HG03575 (cell line): ENCODE measurements around the gene BAHCC1.

ENCODE experiments used
- ATAC-seq: cut with Tn5 transposase; IDR thresholded peaks from one replicate; pipeline ENCODE4 v1.9.1; 2021; ENCODE audit not compliant: unreplicated experiment, insufficient number of reproducible peaks, low FRiP score; ENCODE audit errors: extremely low read depth

BAHCC1 gene

DNA sequence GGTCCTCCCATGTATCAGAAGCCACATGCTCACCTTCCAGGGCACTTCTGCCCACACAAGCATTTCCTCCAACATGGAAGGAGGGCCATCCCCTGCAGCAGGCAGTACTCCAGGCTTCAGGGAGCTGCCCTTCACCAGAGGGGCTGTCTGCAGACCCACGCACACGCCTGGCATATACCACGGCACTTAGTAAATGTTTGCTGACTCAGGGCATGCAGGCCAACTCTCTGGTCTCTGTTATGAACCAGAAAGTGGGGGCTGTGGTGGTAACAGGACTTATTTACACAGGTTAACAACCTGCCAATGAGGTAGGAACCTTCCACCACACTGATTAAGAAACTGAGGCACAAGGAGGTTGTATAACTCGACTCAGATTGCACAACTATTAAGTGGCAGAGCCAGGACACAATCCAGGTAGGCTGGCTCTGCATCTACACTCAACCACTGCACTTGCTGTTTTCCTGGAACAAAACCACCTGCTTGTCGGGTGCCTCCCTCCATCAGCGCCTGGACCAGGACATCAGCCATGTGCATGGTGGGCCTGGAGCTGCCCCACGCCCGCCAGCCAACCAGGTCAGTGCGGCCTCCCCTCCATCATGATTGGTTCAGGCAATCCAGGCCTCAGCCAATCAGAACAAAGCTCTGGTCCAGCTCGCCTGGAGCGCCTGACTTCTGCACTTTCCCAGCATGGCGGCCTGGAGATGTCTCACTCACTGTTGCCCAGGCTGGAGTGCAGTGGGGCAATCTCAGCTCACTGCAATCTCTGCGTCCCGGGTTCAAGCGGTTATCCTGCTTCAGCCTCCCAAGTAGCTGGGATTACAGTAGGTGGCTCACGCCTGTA is 98.2 kb downstream of the BAHCC1 start:
- no peak for ATAC-seq

DNA sequence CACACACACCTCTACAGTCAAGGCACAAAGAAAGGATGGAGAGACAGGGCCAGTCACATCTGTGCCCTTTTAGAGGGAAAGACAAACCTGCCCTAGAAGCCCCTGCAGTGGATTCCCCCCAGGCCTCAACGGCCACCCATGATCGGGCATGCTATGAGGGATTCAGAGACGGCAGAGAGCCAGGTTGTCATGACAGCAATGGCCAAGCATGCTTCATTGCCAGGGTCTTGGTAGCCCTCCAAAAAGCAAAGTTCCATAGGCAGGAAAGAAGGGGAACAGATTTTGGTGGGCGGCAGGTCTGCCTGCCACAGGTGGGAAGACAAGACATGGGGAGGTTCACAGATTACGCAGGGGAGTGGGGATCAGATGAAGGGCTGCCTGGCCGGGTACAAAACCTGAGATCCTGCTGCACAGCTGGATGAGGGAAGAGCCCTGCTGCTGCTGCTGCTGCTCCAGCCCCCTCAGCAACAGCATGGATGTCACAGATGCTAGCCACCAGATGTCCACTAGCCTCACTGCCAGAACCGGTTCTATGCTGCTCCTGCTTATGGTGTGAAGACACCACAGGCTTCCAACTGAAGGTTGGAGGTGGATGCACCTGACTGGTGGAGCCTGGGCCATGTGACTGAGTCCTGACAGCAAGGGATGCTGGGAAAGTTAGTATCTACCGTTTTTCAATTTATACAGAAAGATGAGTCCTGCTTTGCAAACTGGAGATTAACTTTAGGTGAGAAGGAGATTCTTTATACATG is 99.5 kb downstream of the BAHCC1 start:
- ATAC-seq, result no peak

DNA sequence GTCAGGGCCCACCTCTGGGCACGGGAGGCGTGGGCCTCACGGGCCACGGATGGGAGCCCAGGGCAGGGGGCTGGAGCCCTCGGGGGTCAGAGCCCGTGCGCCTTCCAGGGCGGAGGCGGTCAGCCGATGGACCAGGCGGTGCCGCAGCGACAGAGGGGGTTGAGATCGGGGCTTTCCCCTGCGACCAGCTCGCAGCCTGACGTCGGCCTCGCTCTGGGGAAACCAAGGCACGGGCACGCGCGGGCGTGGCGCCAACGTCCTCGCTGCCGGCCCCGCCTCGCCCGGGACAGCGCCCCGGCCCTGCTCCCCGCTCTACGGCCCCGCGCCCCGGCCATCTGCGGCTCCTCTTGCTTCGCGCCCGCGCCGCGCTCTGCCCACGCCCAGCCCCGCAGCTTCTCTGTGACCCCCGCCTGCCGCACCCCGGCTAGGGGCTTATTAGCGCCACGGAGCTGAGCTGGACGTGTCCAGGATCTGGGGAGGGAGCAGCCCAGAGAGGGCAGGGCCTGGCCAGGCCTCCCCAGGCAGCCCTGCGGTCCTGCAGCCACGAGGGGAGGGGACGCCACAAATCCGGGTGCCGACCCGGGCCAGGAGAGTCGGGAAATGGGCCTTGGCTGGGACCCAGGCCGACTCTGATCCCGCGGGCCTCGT is 103.8 kb downstream of the BAHCC1 start:
- ATAC-seq, result no peak

DNA sequence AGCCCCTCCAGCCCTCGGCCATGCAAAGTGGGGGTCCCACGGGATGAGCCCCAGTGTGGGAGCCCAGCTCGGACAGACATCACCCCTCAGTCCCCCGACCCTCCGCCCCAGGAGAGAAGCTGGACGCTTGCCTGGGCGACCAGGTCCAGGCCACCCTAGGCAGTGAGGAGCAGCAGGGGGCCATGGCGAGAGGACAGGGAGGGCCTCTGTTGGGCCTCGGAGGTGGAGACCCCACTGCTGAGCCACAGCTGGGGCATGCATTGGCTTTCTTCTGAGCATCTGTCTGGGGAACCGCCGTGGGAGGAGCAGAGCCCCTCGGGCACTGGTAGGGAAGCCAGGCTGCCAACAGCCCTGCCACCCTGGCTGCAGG is 104.3 kb downstream of the BAHCC1 start:
- ATAC-seq, result no peak

DNA sequence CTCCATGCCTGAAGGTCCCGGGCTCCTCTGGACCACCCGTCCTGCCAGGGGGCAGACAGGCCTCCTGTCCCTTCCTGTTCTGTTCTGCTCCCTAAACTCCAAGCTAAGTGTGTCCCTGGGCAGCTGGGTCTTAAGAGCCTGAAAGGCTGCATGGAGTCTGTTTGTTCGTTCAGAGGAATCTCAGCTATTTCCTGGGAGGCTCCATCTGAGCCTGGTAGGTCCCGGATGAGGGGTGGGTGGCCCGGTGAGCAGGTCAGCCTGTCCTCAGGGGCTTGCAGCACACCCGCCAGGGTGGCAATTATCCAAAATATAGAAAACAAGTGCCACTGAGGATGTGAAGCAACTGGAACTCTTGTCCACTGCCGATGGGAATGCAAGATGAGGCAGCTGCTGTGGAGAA is 104.8 kb downstream of the BAHCC1 start:
- no peak for ATAC-seq

DNA sequence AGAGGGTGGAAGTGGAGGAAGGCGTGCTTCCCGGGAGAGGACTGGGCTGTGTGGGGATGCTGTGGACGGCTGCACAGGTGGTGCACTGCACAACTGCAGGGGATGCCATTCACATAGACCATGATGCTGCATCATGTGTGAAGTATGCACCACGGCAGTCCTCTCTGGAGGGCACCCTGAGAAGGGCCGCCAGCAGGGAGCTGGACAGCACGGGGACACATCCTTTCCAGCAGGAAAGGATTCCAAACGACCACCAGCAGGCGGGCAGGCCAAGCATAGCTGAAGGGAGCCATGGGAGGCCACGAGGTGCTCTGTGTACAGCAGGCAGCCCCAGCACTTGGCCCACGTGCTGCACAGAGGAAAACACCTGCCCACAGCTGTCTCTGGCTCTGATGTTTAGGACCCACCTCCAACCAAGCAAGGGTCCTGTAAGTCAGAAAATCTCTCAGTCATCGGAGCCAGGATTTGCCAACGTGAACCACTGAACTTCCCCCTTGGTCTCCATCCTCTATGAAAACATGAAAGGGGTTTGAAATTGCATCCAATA is 107.3 kb downstream of the BAHCC1 start:
- no peak for ATAC-seq

DNA sequence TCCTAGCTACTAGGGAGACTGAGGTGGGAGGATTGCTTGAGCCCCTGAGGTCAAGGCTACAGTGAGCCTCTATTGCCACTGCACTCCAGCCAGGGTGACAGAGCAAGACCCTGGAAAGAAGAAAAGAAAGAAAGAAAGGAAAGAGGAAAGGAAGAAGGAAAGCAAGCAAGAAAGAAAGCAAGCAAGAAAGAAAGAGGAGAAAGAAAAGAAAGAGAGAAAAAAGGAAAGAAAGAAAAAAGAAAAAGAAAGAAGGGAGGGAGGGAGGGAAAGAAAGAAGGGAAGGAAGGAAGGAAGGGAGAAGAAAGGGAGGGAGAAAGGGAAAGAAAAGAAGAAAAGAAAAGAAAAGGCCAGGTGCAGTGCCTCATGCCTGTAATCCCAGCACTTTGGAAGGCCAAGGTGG is 108.4 kb downstream of the BAHCC1 start:
- ATAC-seq, result no peak

DNA sequence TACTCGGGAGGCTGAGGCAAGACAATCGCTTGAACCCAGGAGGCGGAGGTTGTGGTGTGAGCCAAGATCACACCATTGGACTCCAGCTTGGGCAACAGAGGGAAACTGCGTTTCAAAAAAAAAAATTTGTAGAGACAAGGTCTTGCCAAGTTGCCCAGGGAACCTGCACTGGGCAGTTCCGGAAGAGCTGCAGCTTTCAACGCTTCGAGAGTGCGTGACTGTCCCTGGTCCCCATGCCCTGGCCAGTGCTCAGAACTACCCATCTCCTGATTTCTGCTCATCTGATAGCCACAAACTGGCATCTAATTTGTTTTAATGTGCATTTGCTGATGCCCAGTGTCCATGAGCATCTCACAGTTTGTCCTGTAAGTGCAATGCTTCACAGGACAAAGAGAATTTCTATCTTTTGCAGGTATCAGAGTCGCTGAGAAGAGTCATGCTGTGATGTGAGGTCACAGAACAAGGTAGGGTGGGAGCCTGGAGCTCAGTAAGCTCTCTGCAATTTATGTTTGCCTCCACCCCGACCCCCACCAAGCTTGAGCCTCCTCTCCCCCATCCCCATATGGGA is 113.5 kb downstream of the BAHCC1 start:
- ATAC-seq, result no peak

DNA sequence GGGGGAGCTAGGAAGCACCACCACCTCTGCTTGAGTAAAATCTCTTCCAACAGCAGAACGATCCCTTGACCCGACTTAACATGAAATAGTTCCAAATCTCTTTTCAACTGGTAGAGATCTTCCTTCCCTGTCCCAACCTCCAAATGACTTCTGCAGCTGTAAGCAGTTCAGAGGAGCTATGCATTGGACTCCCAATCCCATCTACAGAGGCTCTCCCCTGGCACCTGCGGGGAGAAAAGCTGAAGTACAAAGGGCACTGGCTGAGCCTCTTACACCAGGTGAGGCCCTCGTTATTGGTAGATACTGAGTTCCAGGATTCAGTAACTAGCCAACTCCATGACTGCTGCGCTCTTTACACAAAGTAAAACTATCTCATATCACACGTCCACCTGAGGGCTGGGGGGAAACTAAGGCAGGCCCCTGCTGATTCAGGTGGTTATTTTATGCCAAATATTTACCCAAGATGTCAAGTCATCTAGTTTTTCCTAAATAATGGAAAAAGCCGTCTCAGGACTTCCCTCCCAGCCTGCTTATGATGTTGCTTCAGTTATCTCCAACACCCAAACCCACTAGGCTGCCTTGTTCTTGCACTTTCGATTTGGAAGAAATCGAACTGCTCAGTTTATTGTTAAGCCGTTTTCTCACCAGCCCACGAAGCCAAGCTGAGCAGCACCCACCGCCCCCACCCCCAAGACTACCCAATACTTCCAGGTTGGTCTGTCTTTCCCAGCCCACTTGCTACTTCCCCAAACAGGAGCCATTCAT is 114.1 kb downstream of the BAHCC1 start:
- ATAC-seq, result no peak

DNA sequence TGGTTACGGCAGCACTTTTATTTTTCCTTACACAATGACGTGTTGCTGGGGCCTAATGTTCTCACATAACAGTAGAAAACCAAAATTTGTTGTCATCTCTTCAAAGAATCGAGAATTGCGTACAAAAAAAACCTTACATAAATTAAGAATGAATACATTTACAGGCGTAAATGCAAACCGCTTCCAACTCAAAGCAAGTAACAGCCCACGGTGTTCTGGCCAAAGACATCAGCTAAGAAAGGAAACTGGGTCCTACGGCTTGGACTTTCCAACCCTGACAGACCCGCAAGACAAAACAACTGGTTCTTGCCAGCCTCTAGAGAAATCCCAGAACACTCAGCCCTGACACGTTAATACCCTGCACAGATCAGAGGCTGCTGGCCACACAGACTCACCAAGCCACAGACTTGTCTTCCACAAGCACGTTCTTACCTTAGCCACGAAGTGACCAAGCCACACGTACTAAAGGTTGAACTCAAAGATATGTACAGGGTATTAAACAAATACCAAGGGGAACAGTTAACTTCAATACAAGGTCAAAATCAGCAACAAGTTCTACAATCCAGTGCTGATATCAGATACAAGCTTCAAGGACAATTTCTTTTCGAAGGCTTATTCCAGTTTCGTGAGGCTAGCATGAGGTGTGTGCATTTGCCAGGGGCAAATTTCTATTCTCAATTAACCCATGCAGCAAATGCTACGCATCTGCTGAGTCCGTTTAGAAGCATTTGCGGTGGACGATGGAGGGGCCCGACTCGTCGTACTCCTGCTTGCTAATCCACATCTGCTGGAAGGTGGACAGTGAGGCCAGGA is 114.9 kb downstream of the BAHCC1 start:
- no peak for ATAC-seq

DNA sequence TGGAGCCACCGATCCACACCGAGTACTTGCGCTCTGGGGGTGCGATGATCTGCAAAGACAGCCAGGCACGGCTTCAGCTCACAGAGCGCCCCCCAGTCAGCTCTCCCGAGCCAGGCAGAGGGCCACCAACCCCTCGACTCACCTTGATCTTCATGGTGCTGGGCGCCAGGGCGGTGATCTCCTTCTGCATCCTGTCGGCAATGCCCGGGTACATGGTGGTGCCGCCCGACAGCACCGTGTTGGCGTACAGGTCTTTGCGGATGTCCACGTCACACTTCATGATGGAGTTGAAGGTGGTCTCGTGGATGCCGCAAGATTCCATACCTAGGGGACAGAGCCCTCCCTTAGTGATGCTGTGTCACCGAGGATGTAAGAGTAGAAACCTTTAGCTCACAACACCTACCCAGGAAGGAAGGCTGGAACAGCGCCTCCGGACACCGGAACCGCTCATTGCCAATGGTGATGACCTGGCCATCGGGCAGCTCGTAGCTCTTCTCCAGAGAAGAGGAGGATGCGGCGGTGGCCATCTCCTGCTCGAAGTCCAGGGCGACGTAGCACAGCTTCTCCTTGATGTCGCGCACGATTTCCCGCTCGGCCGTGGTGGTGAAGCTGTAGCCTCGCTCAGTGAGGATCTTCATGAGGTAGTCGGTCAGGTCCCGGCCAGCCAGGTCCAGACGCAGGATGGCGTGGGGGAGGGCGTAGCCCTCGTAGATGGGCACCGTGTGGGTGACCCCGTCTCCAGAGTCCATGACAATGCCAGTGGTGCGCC is 115.7 kb downstream of the BAHCC1 start:
- no peak for ATAC-seq

DNA sequence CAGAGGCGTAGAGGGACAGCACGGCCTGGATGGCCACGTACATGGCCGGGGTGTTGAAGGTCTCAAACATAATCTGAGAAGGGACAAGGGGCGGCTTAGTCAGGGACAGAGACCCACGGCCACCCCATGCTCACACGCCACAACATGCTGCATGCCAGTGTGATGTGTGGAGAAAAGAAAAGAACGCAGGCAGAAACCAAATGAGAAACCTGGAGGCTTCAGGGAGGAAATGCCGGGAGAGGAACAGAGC is 116.2 kb downstream of the BAHCC1 start:
- ATAC-seq, result no peak

DNA sequence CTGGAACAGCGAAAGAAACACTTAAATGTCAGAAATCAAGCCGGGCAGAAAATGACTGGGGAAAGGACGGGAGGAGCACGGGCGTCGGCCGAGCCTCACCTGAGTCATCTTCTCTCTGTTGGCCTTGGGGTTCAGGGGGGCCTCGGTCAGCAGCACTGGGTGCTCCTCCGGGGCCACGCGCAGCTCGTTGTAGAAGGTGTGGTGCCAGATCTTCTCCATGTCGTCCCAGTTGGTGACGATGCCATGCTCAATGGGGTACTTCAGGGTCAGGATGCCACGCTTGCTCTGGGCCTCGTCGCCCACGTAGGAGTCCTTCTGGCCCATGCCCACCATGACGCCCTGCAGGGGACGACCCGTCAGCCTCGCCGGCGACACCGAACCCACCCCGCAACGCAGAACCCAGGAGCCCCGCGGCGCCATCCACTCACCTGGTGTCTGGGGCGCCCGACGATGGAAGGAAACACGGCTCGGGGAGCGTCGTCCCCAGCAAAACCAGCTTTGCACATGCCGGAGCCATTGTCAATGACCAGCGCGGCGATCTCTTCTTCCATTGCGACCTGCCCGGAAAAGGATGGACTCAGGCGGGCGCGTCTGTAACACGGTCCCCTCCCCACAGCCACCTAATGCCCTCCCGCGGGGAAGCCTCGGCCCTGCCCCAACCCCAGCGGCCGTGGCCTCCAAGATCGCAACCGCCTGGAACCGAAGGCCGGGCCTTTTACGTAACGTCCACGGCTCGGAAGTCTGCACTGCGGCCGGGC is 116.7 kb downstream of the BAHCC1 start:
- no peak for ATAC-seq

DNA sequence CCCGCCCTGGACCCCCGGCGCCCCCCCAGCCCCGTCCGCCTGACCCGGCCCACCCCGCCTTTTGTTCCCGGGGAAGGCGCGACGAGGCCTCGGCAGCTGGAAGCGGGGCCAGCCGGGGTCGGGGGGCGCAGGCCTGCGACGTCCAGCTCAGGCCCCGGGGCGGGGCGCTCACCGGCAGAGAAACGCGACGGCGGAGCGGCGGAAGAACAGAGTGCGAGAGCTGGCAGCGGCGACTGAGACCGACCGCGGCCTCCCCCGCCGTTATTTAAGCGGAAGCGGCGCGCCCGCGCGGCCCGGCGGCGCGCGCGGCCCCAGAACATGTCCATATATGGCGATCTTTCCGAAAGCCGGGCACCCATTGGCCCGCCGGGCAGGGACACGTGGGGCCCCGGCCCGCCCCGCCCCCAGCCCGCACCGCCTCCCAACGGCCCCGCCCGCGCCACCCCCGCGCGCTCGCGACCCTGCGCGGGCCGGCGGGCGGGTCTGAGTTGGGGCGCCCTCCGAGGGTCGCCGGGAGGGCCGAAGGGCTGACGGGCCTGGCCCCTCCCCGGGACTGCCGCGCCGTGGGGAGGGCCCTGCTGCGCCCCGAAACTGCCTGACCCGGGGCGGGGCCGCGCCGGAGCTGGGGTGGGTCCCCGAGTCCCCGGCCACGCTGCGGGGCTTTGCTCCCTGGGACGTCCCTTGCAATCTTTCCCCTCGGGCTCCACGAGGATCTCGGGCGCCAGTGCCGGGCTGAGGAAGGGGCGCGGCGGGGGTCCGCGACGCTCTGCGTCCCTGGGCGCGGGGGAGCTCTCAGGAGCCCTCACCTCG is 117.5 kb downstream of the BAHCC1 start, which contains the start of gene ACTG1:
Gene ACTG1 (minus strand): TSS at position 238 of the 810 bp plus-strand sequence. CDS start 445 bp downstream, outside the sequence.
- ATAC-seq, result no peak

DNA sequence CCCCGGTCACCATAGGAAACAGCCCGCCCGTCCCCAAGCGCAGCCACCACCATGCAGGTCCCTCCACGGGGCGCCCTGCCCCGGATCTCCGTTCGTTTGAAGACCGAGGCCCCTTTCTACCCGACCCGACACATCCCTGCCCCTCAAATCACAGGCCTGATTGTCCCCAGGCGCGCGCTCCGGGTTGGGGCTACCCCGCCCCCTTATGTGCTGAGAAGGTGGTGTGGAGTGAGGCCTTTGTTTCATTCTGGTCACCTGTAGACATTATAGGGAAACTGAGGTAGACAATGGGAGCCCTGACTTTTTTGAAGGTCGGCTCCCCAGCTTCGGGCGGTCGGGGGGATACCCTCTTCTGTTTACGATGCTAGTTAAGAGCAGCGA is 118.1 kb downstream of the BAHCC1 start:
- ATAC-seq, result no peak
